ENCODE data around the gene TNK2. TPM values are rescaled to one million over a fixed set of nuclear protein-coding genes. Genes with fewer than 3 reads are reported as not detected.

The TNK2 gene
- total RNA-seq, 2 donors from 2014 or later: 25.9 to 49.1 TPM

DNA sequence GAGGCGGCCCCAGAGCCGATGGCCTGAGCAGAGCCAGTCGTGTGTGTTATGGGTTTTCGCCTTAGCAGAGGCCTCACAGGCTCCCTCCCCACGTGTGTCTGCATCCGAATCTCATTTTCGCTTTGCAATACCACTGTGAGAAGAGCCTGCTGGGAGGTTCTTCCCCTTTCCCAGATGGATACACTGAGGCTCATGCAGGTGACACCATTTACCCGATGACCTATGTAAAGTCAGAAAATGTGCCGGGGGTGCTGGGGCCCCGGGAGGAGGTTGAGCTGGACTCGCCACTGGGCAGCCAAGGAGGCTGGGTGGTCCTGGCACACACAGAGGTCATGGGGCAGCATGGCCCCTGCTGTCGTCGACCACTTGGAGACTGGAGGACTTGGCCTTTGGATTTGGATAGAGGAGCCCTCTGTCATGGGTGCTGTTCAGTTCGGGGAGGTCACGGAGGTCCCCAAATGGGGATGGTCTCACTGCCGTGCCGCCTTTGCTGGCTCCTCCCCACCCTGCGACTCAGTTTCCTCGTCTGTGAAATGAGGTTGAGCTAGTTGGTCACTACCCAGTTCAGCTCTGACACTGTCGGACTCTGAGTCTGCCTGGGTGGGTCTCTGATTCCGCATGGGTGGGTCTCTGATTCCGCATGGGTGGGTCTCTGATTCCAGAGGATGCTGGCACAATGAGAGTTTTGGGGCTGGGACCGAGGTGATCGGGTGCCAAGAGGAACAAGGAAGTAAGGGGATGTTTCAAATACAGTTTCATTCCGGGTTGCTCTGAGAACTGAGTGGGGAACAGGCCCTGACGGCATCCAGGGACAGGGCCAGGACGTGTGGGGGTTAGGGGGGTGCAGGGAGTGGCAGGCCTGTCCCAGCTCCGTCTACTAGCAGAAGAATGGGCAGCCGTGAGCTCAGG lies 73.4 kb downstream of the TNK2 start:
- Histone ChIP-seq H3K27me3 (no peaks in the 10 kb centered on the region), H3K36me3 (replicated peaks in 1 of 2; ENCODE audit: insufficient read depth in 1 of 2, low read depth in 2 of 2) (no peaks in the 10 kb centered on the region), H3K9me3 (no peaks in the 10 kb centered on the region), H3K27ac (no peak overlapping the region), H3K4me3 (no peak overlapping the region), H3K4me1 (peaks cover 1% of the 10 kb centered on the region)
- DNase-seq (no peak), ATAC-seq (no peak)
- TF ChIP-seq POLR2A (IDR thresholded peaks at IDR 0.05): no peak
- TF ChIP-seq, protein P1, sequence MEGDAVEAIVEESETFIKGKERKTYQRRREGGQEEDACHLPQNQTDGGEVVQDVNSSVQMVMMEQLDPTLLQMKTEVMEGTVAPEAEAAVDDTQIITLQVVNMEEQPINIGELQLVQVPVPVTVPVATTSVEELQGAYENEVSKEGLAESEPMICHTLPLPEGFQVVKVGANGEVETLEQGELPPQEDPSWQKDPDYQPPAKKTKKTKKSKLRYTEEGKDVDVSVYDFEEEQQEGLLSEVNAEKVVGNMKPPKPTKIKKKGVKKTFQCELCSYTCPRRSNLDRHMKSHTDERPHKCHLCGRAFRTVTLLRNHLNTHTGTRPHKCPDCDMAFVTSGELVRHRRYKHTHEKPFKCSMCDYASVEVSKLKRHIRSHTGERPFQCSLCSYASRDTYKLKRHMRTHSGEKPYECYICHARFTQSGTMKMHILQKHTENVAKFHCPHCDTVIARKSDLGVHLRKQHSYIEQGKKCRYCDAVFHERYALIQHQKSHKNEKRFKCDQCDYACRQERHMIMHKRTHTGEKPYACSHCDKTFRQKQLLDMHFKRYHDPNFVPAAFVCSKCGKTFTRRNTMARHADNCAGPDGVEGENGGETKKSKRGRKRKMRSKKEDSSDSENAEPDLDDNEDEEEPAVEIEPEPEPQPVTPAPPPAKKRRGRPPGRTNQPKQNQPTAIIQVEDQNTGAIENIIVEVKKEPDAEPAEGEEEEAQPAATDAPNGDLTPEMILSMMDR (IDR thresholded peaks at IDR 0.05): no peak
- 81 to 84% methylated on average over 27 to 28 of the region's 29 CpGs for WGBS, 2 donors
- intact Hi-C loops (cut with DNase I): no loop called here

DNA sequence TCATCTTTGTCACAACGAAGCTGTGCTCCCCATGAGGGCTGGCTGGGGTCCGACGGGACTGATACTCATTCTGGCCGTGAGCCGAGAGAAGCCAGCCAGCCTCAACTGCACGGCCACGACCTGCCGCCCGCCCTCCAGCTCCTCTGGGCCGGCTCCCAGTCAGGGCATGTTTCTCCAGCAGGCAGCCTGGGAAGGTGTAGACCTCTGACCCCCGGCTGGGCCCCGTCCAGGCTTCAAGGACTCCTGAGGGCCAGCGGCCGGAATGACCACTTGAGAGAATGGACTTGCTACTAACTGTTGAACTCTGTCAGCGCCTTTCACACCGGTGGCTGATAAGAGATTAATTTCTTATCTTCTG lies 78.5 kb downstream of the TNK2 start:
- TF ChIP-seq POLR2A (IDR thresholded peaks at IDR 0.05): no peak
- TF ChIP-seq, protein P1 (IDR thresholded peaks at IDR 0.05): no peak
- Histone ChIP-seq H3K27ac (no peak overlapping the region), H3K27me3 (no peaks in the 10 kb centered on the region), H3K4me1 (peaks cover 8% of the 10 kb centered on the region), H3K36me3 (replicated peaks in 1 of 2; ENCODE audit: insufficient read depth in 1 of 2, low read depth in 2 of 2) (no peaks in the 10 kb centered on the region), H3K9me3 (no peaks in the 10 kb centered on the region), H3K4me3 (no peak overlapping the region)
- no peak for ATAC-seq
- intact Hi-C loops (cut with DNase I): no loop called here
- WGBS, 2 donors: 21 to 70% methylated on average over 3 to 16 of the region's 16 CpGs
- no peak for DNase-seq

DNA sequence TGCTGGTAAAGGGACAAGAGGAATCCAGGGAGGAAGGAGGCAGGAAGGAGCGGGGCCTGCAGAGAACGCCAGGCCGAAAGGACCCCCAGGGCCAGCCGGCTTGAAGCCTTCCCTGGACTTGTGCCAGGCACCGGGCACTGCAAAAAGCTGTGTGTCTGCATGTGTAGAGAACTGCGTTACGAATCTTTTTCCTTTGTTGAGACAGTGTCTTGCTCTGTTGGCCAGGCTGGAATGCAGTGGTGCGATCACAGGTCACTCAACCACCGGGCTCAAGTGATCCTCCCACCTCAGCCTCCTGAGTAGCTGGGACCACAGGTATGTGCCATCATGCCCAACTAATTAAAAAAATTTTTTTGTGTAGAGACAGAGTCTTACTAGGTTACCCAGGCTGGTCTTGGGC lies 79.6 kb downstream of the TNK2 start:
- Histone ChIP-seq H3K36me3 (replicated peaks in 1 of 2; ENCODE audit: insufficient read depth in 1 of 2, low read depth in 2 of 2) (no peaks in the 10 kb centered on the region), H3K27ac (no peak overlapping the region), H3K4me1 (peaks cover 8% of the 10 kb centered on the region), H3K4me3 (no peak overlapping the region), H3K9me3 (no peaks in the 10 kb centered on the region), H3K27me3 (no peaks in the 10 kb centered on the region)
- DNase-seq: no peak
- 84 to 85% methylated on average over 9 of the region's 9 CpGs for WGBS, 2 donors
- intact Hi-C loops (cut with DNase I): no loop called here
- no peak for TF ChIP-seq POLR2A (IDR thresholded peaks at IDR 0.05)
- TF ChIP-seq, protein P1 (IDR thresholded peaks at IDR 0.05): no peak
- ATAC-seq: no peak

DNA sequence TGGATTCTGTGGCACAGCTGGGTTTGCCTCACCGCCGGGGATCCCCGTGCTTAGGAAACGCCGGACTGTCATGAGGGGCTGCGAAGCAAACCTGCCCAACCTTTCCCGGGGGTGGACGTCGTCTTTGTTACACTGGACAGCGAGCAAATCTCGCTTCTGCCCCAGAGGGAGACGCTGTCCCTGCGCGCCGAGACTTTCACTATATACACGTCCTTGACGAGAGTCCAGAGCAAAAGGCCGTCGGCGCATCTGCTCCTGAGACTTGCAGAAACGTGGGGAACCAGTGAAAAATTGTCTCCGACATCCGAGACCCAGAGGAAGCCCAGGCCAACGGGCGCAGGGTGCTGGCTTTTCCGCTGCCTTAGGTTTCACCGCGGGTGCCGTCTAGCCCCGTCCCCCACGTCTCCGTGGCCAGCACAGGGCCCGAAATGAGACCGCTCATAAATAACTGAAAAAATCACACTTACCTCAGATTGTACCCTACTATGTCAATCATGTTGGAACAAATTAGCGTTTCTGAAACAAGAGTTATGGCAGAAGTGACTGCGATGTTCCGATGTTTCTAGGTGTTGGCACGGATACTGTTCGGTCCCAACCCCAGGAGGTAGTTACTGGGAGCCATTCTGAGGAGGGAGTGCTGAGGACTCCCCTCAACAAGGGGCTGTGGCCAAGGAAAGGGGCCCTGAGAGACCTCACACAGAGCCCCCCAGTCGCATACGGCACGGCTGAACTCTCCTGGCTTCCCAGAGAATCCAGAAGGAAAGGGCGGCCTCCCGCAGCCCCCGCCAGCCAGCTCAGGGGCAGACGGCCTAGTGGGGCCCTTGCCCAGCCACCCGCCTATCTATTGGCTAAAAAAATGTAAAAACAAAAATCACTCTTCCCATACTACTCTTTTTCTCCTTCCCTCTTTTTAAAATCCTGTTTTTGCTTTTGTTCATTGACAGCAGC lies 82.2 kb downstream of the TNK2 start:
- Histone ChIP-seq H3K27ac (no peak overlapping the region), H3K9me3 (no peaks in the 10 kb centered on the region), H3K4me3 (no peak overlapping the region), H3K36me3 (replicated peaks in 1 of 2; ENCODE audit: insufficient read depth in 1 of 2, low read depth in 2 of 2) (no peaks in the 10 kb centered on the region), H3K4me1 (peaks cover 8% of the 10 kb centered on the region), H3K27me3 (peaks cover 0 to 6% of the 10 kb centered on the region in 2 donors)
- ATAC-seq: no peak
- no peak for TF ChIP-seq POLR2A (IDR thresholded peaks at IDR 0.05)
- TF ChIP-seq, protein P1 (IDR thresholded peaks at IDR 0.05): no peak
- 83 to 86% methylated on average over 34 to 46 of the region's 47 CpGs for WGBS, 2 donors
- DNase-seq: no peak
- intact Hi-C loops (cut with DNase I): no loop called here

Data from body of pancreas (tissue), 4 donors.